Calu3 (cell line): Measurements from ENCODE around the gene CACNA1H. TPM values are rescaled to one million over a fixed set of nuclear protein-coding genes. Genes with fewer than 3 reads are reported as not detected.
A peak's percentile ranks its signal among the peaks of the same experiment; 100 is the strongest.

Experiments
- BruUV-seq: library from RNA; stranded (reverse); fragments of 400-500 nt; replicated peaks from 2 replicates; lab custom pipeline; 2021; lab: Mats Ljungman, UMichigan
- CTCF ChIA-PET: fragments of 300-600 bp; sonication (Branson Sonifier 250); formaldehyde crosslinking; loops from one replicate; lab custom pipeline; 2022; ENCODE audit warnings: antibody characterized with exemption; lab: Charles Lee
- DNase-seq: peaks from one replicate; pipeline ENCODE4 v3.0.0; 2022
- H3K27ac Mint-ChIP-seq: one replicate; pipeline ENCODE4 v1.8.0; 2022; ENCODE audit warnings: mixed read lengths; ENCODE audit not compliant: unreplicated experiment
- H3K27me3 Mint-ChIP-seq: one replicate; pipeline ENCODE4 v1.8.0; 2022; ENCODE audit warnings: mixed read lengths; ENCODE audit not compliant: unreplicated experiment
- H3K36me3 Mint-ChIP-seq: one replicate; pipeline ENCODE4 v1.8.0; 2022; ENCODE audit warnings: mild to moderate bottlenecking, moderate library complexity, mixed read lengths; ENCODE audit not compliant: insufficient read depth, unreplicated experiment
- H3K4me1 Mint-ChIP-seq: one replicate; pipeline ENCODE4 v1.8.0; 2022; ENCODE audit warnings: mild to moderate bottlenecking, low read depth, mixed read lengths; ENCODE audit not compliant: unreplicated experiment
- H3K4me3 Mint-ChIP-seq: one replicate; pipeline ENCODE4 v1.8.0; 2022; ENCODE audit warnings: mild to moderate bottlenecking, low read depth, moderate library complexity, mixed read lengths; ENCODE audit not compliant: unreplicated experiment
- H3K9me3 Mint-ChIP-seq: one replicate; pipeline ENCODE4 v1.8.0; 2022; ENCODE audit warnings: low read depth, mixed read lengths; ENCODE audit not compliant: unreplicated experiment
- CTCF ChIP-seq: fragments of 200-600 bp; IDR thresholded peaks from one replicate; pipeline ENCODE4 v1.8.0; 2022; ENCODE audit warnings: antibody characterized with exemption; ENCODE audit not compliant: unreplicated experiment
- intact Hi-C: fragments of 100-400 bp; cut with micrococcal nuclease; formaldehyde crosslinking; loops from one replicate; pipeline ENCODE4 v1.10.0; 2022; ENCODE audit not compliant: unreplicated experiment
- total RNA-seq: library from RNA; stranded (reverse); gene quantifications from 2 replicates; pipeline ENCODE4 v1.2.3, GENCODE V29; 2022

The CACNA1H gene
- total RNA-seq, 1 experiment from 2014 or later: not detected

DNA sequence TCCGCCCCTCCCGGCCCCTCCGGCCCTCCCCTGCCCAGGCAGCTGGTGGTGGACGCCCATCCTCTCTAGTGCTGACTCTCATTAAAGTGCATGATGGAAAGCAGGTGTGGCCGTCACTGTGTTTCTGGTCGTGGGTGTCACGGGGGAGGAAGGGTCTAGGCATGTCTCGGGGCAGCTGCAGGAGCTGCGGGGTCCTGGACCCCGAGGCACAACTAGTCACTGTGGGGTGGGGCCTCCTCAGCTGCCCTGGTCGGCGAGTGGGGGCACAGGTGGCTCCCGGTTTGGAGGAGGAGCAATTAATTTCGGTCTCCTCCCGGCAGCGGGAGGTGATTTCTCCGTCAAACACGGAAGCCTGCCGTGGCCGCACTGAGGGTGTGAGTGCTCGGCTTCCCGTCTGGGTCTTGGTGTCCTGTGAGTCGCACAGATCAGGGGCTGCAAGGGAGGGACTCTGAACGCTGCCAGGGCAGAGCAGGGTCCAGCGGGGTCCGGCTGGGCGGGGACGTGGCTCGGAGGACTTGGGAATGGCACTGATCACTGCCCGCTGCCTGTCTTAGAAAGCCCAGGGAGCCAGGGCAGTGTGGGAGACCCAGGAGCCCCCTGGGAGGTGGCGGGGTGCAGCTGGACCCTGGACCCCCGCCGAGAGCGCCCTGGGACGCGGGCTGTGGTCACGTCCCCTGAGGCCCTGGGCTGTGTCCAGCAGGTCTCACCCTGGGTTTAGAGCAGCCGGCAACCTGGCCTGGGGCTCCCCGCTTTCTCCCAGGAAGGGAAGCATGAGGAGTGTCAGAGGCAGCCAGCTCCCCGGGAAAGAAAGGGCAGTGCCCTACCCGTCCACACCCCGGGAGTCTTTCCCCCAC is 106.2 kb downstream of the CACNA1H start:
- peak; percentile 50 for DNase-seq
- Mint-ChIP-seq H3K4me1 (peaks cover 10% of the 10 kb centered on the region), H3K27ac (peak overlapping the region; percentile 16), H3K27me3 (peaks cover 86% of the 10 kb centered on the region), H3K36me3 (peaks cover 12% of the 10 kb centered on the region), H3K4me3 (peak overlapping the region; percentile 62), H3K9me3 (no peaks in the 10 kb centered on the region)
- no peak for TF ChIP-seq CTCF
- intact Hi-C loops: no loop called here
- CTCF ChIA-PET: interaction anchor here (0.6 kb wide), 1 partner anchor 249 kb away, joined by 7 read pairs; no protein-coding TSS in a partner anchor
- no TSS peak for BruUV-seq

DNA sequence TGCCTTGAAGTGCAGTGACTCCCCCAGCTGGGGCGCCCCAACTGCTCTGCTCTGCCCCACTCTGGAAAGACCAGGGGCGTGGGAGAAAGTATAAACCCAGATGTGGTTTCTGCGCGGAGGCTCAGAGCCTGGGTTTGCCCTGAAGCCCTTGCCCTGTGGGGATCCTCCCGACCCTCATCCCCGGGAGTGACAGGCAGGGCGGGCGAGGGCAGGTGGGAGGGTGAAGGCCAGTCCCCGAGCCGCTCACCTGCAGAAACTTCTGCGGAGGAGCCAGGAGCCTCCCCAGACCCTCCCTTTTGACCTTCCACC is 106.8 kb downstream of the CACNA1H start:
- Mint-ChIP-seq H3K27me3 (peaks cover 92% of the 10 kb centered on the region), H3K4me1 (peaks cover 10% of the 10 kb centered on the region), H3K27ac (no peak overlapping the region), H3K4me3 (no peak overlapping the region), H3K36me3 (peaks cover 12% of the 10 kb centered on the region), H3K9me3 (peaks cover 4% of the 10 kb centered on the region)
- no peak for TF ChIP-seq CTCF
- intact Hi-C loops: no loop called here
- CTCF ChIA-PET: interaction anchor here (0.6 kb wide), 1 partner anchor 250 kb away, joined by 7 read pairs; no protein-coding TSS in a partner anchor
- DNase-seq: no peak
- no TSS peak for BruUV-seq

GRCh38 chr16:1260101-1260680 is 107.3 kb downstream of the CACNA1H start:
- H3K4me3 Mint-ChIP-seq: no peak overlapping the region
- intact Hi-C loops: no loop called here
- H3K36me3 Mint-ChIP-seq: peaks cover 12% of the 10 kb centered on the region
- no TSS peak for BruUV-seq
- H3K9me3 Mint-ChIP-seq: peaks cover 4% of the 10 kb centered on the region
- CTCF ChIA-PET: interaction anchor here (0.6 kb wide), 1 partner anchor 250 kb away, joined by 7 read pairs; no protein-coding TSS in a partner anchor
- peaks cover 94% of the 10 kb centered on the region for H3K27me3 Mint-ChIP-seq
- peaks cover 10% of the 10 kb centered on the region for H3K4me1 Mint-ChIP-seq
- DNase-seq: no peak
- H3K27ac Mint-ChIP-seq: no peak overlapping the region
- no peak for TF ChIP-seq CTCF

DNA sequence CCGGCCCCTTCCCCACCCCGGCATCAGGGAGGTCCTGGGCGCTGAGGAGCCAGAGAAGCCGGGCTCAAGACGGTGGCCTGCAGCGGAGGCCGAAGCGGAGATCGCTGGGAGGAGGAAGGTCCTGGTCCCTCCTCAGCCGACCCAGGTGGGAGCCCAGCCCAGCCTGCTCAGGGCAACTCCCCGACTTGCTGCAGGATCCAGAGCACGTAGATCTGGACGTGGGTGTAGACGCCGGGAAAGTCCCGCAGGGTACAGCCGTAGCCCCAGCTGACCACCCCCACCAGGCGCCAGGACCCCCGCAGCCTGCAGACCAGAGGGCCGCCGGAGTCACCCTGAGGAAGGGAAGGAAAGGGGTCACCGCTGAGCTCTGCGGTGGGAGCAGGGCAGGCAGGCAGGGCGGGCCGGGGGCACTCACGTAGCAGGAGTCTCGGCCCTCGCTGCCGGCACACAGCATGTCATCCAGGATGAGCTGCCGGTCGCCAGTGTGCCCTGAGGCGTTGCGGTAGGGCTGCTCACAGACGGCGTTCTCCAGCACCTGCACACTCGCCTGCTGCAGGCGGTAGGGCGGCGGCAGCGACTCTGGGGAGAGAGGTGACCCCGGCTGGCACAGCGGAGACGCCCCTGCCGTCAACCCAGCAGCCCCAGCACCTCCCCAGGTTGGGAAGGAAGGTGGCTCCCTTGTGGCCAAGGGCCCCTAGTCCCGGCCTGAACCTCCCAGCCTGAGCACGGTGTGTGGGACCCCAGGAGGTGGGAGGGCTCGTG is 108.4 kb downstream of the CACNA1H start:
- intact Hi-C loops: no loop called here
- no TSS peak for BruUV-seq
- CTCF ChIA-PET: interaction anchor here (0.6 kb wide), 1 partner anchor 163 kb away, joined by 3 read pairs; no protein-coding TSS in a partner anchor
- Mint-ChIP-seq H3K36me3 (peaks cover 12% of the 10 kb centered on the region), H3K4me3 (no peak overlapping the region), H3K4me1 (peaks cover 10% of the 10 kb centered on the region), H3K27me3 (peaks cover 98% of the 10 kb centered on the region), H3K27ac (no peak overlapping the region), H3K9me3 (peaks cover 4% of the 10 kb centered on the region)
- peak; percentile 46 for DNase-seq
- TF ChIP-seq CTCF: no peak
